HepG2 (cell line): ENCODE measurements around the gene PRKAR1A. TPM values are rescaled to one million over a fixed set of nuclear protein-coding genes. Genes with fewer than 3 reads are reported as not detected.
A peak's percentile ranks its signal among the peaks of the same experiment; 100 is the strongest.

Experiments used
- ATAC-seq: fragments of 200-7000 bp; cut with Tn5 transposase; 3 replicates; pipeline ENCODE4 v1.9.1; 2020; ENCODE audit warnings: mild to moderate bottlenecking, moderate library complexity
- BruUV-seq: library from RNA; stranded (reverse); fragments of 400-500 nt; replicated peaks from 2 replicates; lab custom pipeline; 2021; lab: Mats Ljungman, UMichigan
- CTCF ChIA-PET: fragments of 300-600 bp; formaldehyde crosslinking; extraction: SDS; loops from one replicate; lab custom pipeline; 2021; ENCODE audit warnings: low total read pairs, inconsistent platforms, low intra/inter-chr PET ratio; lab: Yijun Ruan, JAX
- POLR2A ChIA-PET: fragments of 350-600 bp; sonication (Branson Sonifier 250); formaldehyde crosslinking; loops from one replicate; lab custom pipeline; 2020; ENCODE audit warnings: antibody characterized with exemption, inconsistent platforms; lab: Yijun Ruan, JAX
- DNase-seq: peaks from one replicate; pipeline ENCODE4 v3.0.0-alpha.2; 2015; ENCODE audit warnings: low spot score
- FAIRE-seq: peaks from 3 replicates; lab custom pipeline; 2011; peaks lifted over from hg19 to GRCh38; lab: Jason Lieb, UNC
- H2AFZ ChIP-seq: one replicate; pipeline ENCODE4 v1.6.1; 2011; ENCODE audit warnings: low read length, inconsistent platforms
- H3K27ac ChIP-seq: fragments of 300-600 bp; 3 replicates; pipeline ENCODE4 v1.8.0; 2011; ENCODE audit warnings: mixed run types, mild to moderate bottlenecking, mixed read lengths, low read length, inconsistent platforms; ENCODE audit not compliant: insufficient read depth; ENCODE audit errors: extremely low read length
- H3K27me3 ChIP-seq, 2 experiments: fragments of 200-600 bp in 1 of 2; 2 replicates in 1 of 2; 3 replicates in 1 of 2; pipeline versions ENCODE4 v1.6.0 to v1.8.0; 2011; ENCODE audit warnings: low read length in 2 of 2, mild to moderate bottlenecking in 2 of 2, moderate library complexity in 2 of 2, inconsistent platforms in 1 of 2; ENCODE audit not compliant: insufficient read depth in 2 of 2, control insufficient read depth in 1 of 2
- H3K36me3 ChIP-seq, 2 experiments: fragments of 200-600 bp in 1 of 2; replicated peaks in 1 of 2; 2 replicates in 1 of 2; 3 replicates in 1 of 2; pipeline versions ENCODE4 v1.5.1 to v1.8.0; 2011; ENCODE audit warnings: low read length in 2 of 2, inconsistent platforms in 1 of 2; ENCODE audit not compliant: insufficient read depth in 2 of 2, control insufficient read depth in 1 of 2
- H3K4me1 ChIP-seq: 2 replicates; pipeline ENCODE4 v1.5.1; 2012; ENCODE audit warnings: low read length, inconsistent platforms; ENCODE audit not compliant: insufficient read depth
- H3K4me2 ChIP-seq: 2 replicates; pipeline ENCODE4 v1.6.0; 2011; ENCODE audit warnings: low read depth, low read length, inconsistent platforms
- H3K4me3 ChIP-seq, 3 experiments: fragments of 200-600 bp in 1 of 3; sonication (generic), shearing (Covaris generic) in 1 of 3; replicated peaks in 1 of 3; 2 replicates each; pipeline ENCODE4 v1.5.1; 2011 to 2016; ENCODE audit warnings: low read length in 3 of 3, inconsistent platforms in 2 of 3, low read depth in 2 of 3, mild to moderate bottlenecking in 2 of 3, control low read depth in 1 of 3, mixed read lengths in 1 of 3; ENCODE audit not compliant: insufficient read depth in 1 of 3
- H3K79me2 ChIP-seq: one replicate; pipeline ENCODE4 v1.6.1; 2011; ENCODE audit warnings: low read length, inconsistent platforms; ENCODE audit not compliant: insufficient read depth
- H3K9ac ChIP-seq: 2 replicates; pipeline ENCODE4 v1.6.0; 2011; ENCODE audit warnings: mild to moderate bottlenecking, low read depth, low read length, inconsistent platforms; ENCODE audit not compliant: insufficient read depth
- H3K9me3 ChIP-seq: 2 replicates; pipeline ENCODE4 v1.5.1; 2012; ENCODE audit warnings: mild to moderate bottlenecking, low read length
- H4K20me1 ChIP-seq: 2 replicates; pipeline ENCODE4 v1.6.0; 2011; ENCODE audit warnings: inconsistent platforms, mild to moderate bottlenecking, low read length, moderate library complexity; ENCODE audit not compliant: insufficient read depth
- CBFB ChIP-seq: sonication (generic); formaldehyde crosslinking; IDR thresholded peaks from 2 replicates; pipeline ENCODE4 v1.4.0; 2020; ENCODE audit warnings: missing genetic modification reagents
- DPF2 ChIP-seq: sonication (generic); formaldehyde crosslinking; IDR thresholded peaks from 2 replicates; pipeline ENCODE4 v1.4.0; 2020; ENCODE audit warnings: mild to moderate bottlenecking, low read depth, missing genetic modification reagents, borderline replicate concordance
- FOSL2 ChIP-seq: sonication (generic); formaldehyde crosslinking; IDR thresholded peaks from 2 replicates; pipeline ENCODE4 v1.4.0; 2020; ENCODE audit warnings: missing genetic modification reagents
- GFI1 ChIP-seq: sonication (generic); formaldehyde crosslinking; IDR thresholded peaks from 2 replicates; pipeline ENCODE4 v1.5.0; 2020; ENCODE audit warnings: missing genetic modification reagents, mild to moderate bottlenecking, borderline replicate concordance
- HDAC1 ChIP-seq: sonication (generic); formaldehyde crosslinking; IDR thresholded peaks from 2 replicates; pipeline ENCODE4 v1.5.1; 2020; ENCODE audit warnings: mild to moderate bottlenecking, missing genetic modification reagents
- HDAC2 ChIP-seq: sonication (generic); formaldehyde crosslinking; IDR thresholded peaks from 2 replicates; pipeline ENCODE4 v1.4.0; 2020; ENCODE audit warnings: missing genetic modification reagents
- PHF20 ChIP-seq: sonication (generic); formaldehyde crosslinking; IDR thresholded peaks from 2 replicates; pipeline ENCODE4 v1.5.0; 2020; ENCODE audit warnings: mild to moderate bottlenecking, missing genetic modification reagents
- PLSCR1 ChIP-seq: sonication (generic); formaldehyde crosslinking; IDR thresholded peaks from 2 replicates; pipeline ENCODE4 v1.5.0; 2020; ENCODE audit warnings: missing genetic modification reagents, mild to moderate bottlenecking, borderline replicate concordance
- RARG ChIP-seq: sonication (generic); formaldehyde crosslinking; IDR thresholded peaks from 2 replicates; pipeline ENCODE4 v1.4.0; 2020; ENCODE audit warnings: low read depth, mild to moderate bottlenecking, missing genetic modification reagents
- SALL1 ChIP-seq: sonication (generic); formaldehyde crosslinking; IDR thresholded peaks from 2 replicates; pipeline ENCODE4 v1.8.0; 2022; ENCODE audit warnings: mild to moderate bottlenecking, missing genetic modification reagents
- UBTF ChIP-seq: sonication (generic); formaldehyde crosslinking; IDR thresholded peaks from 2 replicates; pipeline ENCODE4 v1.4.0; 2020; ENCODE audit warnings: mild to moderate bottlenecking, missing genetic modification reagents
- ZBTB7B ChIP-seq: sonication (generic); formaldehyde crosslinking; IDR thresholded peaks from 2 replicates; pipeline ENCODE4 v1.4.0; 2020; ENCODE audit warnings: missing genetic modification reagents
- ZNF432 ChIP-seq: sonication (generic); formaldehyde crosslinking; IDR thresholded peaks from 2 replicates; pipeline ENCODE4 v1.5.0; 2020; ENCODE audit warnings: missing genetic modification reagents, mild to moderate bottlenecking, borderline replicate concordance
- ZNF501 ChIP-seq: sonication (generic); formaldehyde crosslinking; IDR thresholded peaks from 2 replicates; pipeline ENCODE4 v1.5.1; 2020; ENCODE audit warnings: mild to moderate bottlenecking, moderate library complexity, missing genetic modification reagents
- ZNF672 ChIP-seq: sonication (generic); formaldehyde crosslinking; IDR thresholded peaks from 2 replicates; pipeline ENCODE4 v1.8.1; 2022; ENCODE audit warnings: missing genetic modification reagents
- ZNF740 ChIP-seq: sonication (generic); formaldehyde crosslinking; IDR thresholded peaks from 2 replicates; pipeline ENCODE4 v1.4.0; 2020; ENCODE audit warnings: missing genetic modification reagents
- ZSCAN25 ChIP-seq: sonication (generic); formaldehyde crosslinking; IDR thresholded peaks from 2 replicates; pipeline ENCODE4 v1.8.0; 2022; ENCODE audit warnings: mild to moderate bottlenecking, missing genetic modification reagents
- WGBS: methylation state at CpG from one replicate; pipeline ENCODE4 v1.1.6; 2017; ENCODE audit warnings: low lambda C conversion rate; 5-methylcytosine and 5-hydroxymethylcytosine counted together
- in situ Hi-C: cut with HindIII; loops from 2 replicates; pipeline ENCODE4 v1.10.0; 2017; ENCODE audit warnings: low pct_unique_long_range_greater_than_20kb; ENCODE audit not compliant: extremely low pct_ligation_motif_present
- intact Hi-C: fragments of 100-400 bp; cut with micrococcal nuclease; formaldehyde crosslinking; loops from one replicate; pipeline ENCODE4 v1.10.0; 2022; ENCODE audit not compliant: unreplicated experiment
- polyA plus RNA-seq, 8 experiments: library from polyadenylated mRNA; depleted of rRNA in 3 of 8; stranded (reverse) in 7 of 8; unstranded in 1 of 8; fragments of >200 nt; fragmentation: Illumina TruSeq in 4 of 8; extraction: Trizol in 4 of 8; gene quantifications; 2 replicates each; pipeline versions ENCODE4 v1.2.1 to v1.2.3, GENCODE V29; 2011 to 2016; ENCODE audit warnings: low read depth in 4 of 8, missing spikeins in 1 of 8, mixed read lengths in 1 of 8; ENCODE audit not compliant: insufficient read depth in 1 of 8
- total RNA-seq, 5 experiments: library from RNA; depleted of rRNA; stranded (reverse); fragments of >200 nt; fragmentation: Illumina TruSeq; extraction: Trizol; gene quantifications; 2 replicates each; pipeline ENCODE4 v1.2.3, GENCODE V29; 2016; ENCODE audit warnings: low read depth in 1 of 5
- TF ChIP-seq, protein P1 (sequence below): sonication (generic); formaldehyde crosslinking; IDR thresholded peaks from 2 replicates; pipeline ENCODE4 v1.5.0; 2020; ENCODE audit warnings: missing genetic modification reagents
- TF ChIP-seq, protein P2 (sequence below): sonication (generic); formaldehyde crosslinking; IDR thresholded peaks from 2 replicates; pipeline ENCODE4 v1.8.1; 2023; ENCODE audit warnings: mild to moderate bottlenecking, missing genetic modification reagents
- TF ChIP-seq, protein P3 (sequence below): sonication (generic); formaldehyde crosslinking; IDR thresholded peaks from 2 replicates; pipeline ENCODE4 v1.4.0; 2020; ENCODE audit warnings: low read depth, mild to moderate bottlenecking, missing genetic modification reagents

The PRKAR1A gene
- total and polyA plus RNA-seq, 2 of the 13 experiments (the other 11 are each of a cell fraction or from before 2014, with no cell fraction given), result 265 to 266 TPM

GRCh38 chr17:68598074-68598473 is 85.8 kb downstream of the PRKAR1A start:
- Histone ChIP-seq H3K36me3 (no peaks in the 10 kb centered on the region), H3K9me3 (no peaks in the 10 kb centered on the region), H4K20me1 (no peaks in the 10 kb centered on the region), H3K4me2 (peak overlapping the region; percentile 79), H3K27me3 (peaks cover 3 to 11% of the 10 kb centered on the region in 2 experiments; a peak in 1 of 5 replicates), H3K27ac (peak overlapping the region; percentile 77), H2AFZ (no peak overlapping the region), H3K9ac (peak overlapping the region; percentile 74), H3K79me2 (peaks cover 3% of the 10 kb centered on the region), H3K4me3 (peak overlapping the region; percentile 60 to 79 (median 61); a peak in 5 of 6 replicates), H3K4me1 (peaks cover 60% of the 10 kb centered on the region)
- intact Hi-C loops, result no loop called here
- BruUV-seq, result no TSS peak
- no peak for FAIRE-seq
- ChIA-PET CTCF (no interaction called here), POLR2A (interaction anchor here (0.6 to 4.7 kb wide), 14 partner anchors 10 to 161 kb away, joined by 3 to 22 read pairs (median 3); partner anchors contain the start of gene PRKAR1A)
- no peak for DNase-seq
- in situ Hi-C loops, result loop anchor here (5.0 kb wide), 1 partner anchor 56 kb away; no protein-coding TSS in a partner anchor
- 43% methylated on average over 4 of the region's 4 CpGs for WGBS
- ATAC-seq, result no peak
- no peak for TF ChIP-seq RARG (CRISPR knock-in tag)
- TF ChIP-seq PLSCR1 (CRISPR knock-in tag), result no peak
- TF ChIP-seq, protein P1, sequence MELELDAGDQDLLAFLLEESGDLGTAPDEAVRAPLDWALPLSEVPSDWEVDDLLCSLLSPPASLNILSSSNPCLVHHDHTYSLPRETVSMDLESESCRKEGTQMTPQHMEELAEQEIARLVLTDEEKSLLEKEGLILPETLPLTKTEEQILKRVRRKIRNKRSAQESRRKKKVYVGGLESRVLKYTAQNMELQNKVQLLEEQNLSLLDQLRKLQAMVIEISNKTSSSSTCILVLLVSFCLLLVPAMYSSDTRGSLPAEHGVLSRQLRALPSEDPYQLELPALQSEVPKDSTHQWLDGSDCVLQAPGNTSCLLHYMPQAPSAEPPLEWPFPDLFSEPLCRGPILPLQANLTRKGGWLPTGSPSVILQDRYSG (CRISPR knock-in tag), result no peak
- TF ChIP-seq ZBTB7B (CRISPR knock-in tag), result no peak
- no peak for TF ChIP-seq PHF20
- no peak for TF ChIP-seq ZNF672 (CRISPR knock-in tag)
- 0 out of 2 replicates have a peak, but pooled peaks have one; percentile 7 for TF ChIP-seq UBTF (CRISPR knock-in tag)
- peak; percentile 38; the same call in 1 of the 2 replicates for TF ChIP-seq ZNF501 (CRISPR knock-in tag)
- TF ChIP-seq, protein P2, sequence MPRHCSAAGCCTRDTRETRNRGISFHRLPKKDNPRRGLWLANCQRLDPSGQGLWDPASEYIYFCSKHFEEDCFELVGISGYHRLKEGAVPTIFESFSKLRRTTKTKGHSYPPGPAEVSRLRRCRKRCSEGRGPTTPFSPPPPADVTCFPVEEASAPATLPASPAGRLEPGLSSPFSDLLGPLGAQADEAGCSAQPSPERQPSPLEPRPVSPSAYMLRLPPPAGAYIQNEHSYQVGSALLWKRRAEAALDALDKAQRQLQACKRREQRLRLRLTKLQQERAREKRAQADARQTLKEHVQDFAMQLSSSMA (CRISPR knock-in tag), result no peak
- 0 out of 2 replicates have a peak, but pooled peaks have one; percentile 29 for TF ChIP-seq HDAC1 (CRISPR knock-in tag)
- TF ChIP-seq GFI1 (CRISPR knock-in tag), result no peak
- no peak for TF ChIP-seq ZSCAN25 (CRISPR knock-in tag)
- TF ChIP-seq, protein P3, sequence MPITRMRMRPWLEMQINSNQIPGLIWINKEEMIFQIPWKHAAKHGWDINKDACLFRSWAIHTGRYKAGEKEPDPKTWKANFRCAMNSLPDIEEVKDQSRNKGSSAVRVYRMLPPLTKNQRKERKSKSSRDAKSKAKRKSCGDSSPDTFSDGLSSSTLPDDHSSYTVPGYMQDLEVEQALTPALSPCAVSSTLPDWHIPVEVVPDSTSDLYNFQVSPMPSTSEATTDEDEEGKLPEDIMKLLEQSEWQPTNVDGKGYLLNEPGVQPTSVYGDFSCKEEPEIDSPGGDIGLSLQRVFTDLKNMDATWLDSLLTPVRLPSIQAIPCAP (CRISPR knock-in tag), result no peak
- TF ChIP-seq ZNF740, result no peak
- peak; percentile 35; the same call in 1 of the 2 replicates for TF ChIP-seq SALL1 (CRISPR knock-in tag)
- no peak for TF ChIP-seq CBFB (CRISPR knock-in tag)
- TF ChIP-seq ZNF432 (CRISPR knock-in tag), result no peak
- TF ChIP-seq DPF2 (CRISPR knock-in tag), result 0 out of 2 replicates have a peak, but pooled peaks have one; percentile 12
- no peak for TF ChIP-seq HDAC2 (CRISPR knock-in tag)
- peak; percentile 41 for TF ChIP-seq FOSL2 (CRISPR knock-in tag)
